ENCODE data around the gene PSMD12.
A peak's percentile ranks its signal among the peaks of the same experiment; 100 is the strongest.

Gene PSMD12

DNA sequence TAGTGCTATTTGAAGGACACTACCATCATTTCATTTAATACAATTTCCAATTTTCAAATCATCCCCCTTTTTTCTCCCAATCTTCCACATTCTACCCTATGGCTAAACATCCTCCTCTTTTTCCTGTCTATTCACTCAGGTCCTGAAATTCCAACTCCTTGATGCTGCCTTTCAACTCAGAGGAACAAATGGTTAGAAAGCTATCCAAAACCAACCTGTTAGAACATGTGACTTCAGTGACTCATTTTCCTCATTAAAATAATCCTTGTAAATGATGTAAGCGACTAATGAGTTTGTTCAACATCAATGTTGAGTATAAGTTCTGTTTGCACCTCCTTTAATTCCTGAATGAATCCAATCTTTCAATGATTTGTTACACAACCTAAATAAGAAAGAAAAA lies 5.5 kb downstream of the PSMD12 start:
- Histone ChIP-seq H3K4me3 (ENCODE audit: low read depth, low read length, poor library complexity, severe bottlenecking) (no peak overlapping the region), H3K4me2 (ENCODE audit: low read length) (no peak overlapping the region), H3K27me3 (ENCODE audit: insufficient read depth, low read length) (no peaks in the 10 kb centered on the region), H3K9ac (ENCODE audit: low read length) (no peak overlapping the region), H3K9me2 (ENCODE audit: low read depth, low read length) (no peaks in the 10 kb centered on the region), H3F3A (ENCODE audit: insufficient read depth, low read length) (no peaks in the 10 kb centered on the region), H2AFZ (ENCODE audit: low read length) (no peak overlapping the region), H3K4me1 (ENCODE audit: insufficient read depth, low read length, severe bottlenecking) (peaks cover 37% of the 10 kb centered on the region), H4K20me1 (ENCODE audit: insufficient read depth, low read length) (no peaks in the 10 kb centered on the region), H3K79me2 (ENCODE audit: insufficient read depth, low read length) (peaks cover 76% of the 10 kb centered on the region), H3K9me3 (ENCODE audit: low read length) (no peaks in the 10 kb centered on the region), H3K27ac (ENCODE audit: low read depth, low read length, poor library complexity, severe bottlenecking) (no peak overlapping the region), H3K36me3 (ENCODE audit: insufficient read depth, low read length) (peaks cover 64% of the 10 kb centered on the region)
- no peak for TF ChIP-seq EZH2 (IDR thresholded peaks at IDR 0.05; ENCODE audit: borderline replicate concordance, low read length)
- TF ChIP-seq, protein P1, sequence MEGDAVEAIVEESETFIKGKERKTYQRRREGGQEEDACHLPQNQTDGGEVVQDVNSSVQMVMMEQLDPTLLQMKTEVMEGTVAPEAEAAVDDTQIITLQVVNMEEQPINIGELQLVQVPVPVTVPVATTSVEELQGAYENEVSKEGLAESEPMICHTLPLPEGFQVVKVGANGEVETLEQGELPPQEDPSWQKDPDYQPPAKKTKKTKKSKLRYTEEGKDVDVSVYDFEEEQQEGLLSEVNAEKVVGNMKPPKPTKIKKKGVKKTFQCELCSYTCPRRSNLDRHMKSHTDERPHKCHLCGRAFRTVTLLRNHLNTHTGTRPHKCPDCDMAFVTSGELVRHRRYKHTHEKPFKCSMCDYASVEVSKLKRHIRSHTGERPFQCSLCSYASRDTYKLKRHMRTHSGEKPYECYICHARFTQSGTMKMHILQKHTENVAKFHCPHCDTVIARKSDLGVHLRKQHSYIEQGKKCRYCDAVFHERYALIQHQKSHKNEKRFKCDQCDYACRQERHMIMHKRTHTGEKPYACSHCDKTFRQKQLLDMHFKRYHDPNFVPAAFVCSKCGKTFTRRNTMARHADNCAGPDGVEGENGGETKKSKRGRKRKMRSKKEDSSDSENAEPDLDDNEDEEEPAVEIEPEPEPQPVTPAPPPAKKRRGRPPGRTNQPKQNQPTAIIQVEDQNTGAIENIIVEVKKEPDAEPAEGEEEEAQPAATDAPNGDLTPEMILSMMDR (IDR thresholded peaks at IDR 0.05; ENCODE audit: low read length): no peak

DNA sequence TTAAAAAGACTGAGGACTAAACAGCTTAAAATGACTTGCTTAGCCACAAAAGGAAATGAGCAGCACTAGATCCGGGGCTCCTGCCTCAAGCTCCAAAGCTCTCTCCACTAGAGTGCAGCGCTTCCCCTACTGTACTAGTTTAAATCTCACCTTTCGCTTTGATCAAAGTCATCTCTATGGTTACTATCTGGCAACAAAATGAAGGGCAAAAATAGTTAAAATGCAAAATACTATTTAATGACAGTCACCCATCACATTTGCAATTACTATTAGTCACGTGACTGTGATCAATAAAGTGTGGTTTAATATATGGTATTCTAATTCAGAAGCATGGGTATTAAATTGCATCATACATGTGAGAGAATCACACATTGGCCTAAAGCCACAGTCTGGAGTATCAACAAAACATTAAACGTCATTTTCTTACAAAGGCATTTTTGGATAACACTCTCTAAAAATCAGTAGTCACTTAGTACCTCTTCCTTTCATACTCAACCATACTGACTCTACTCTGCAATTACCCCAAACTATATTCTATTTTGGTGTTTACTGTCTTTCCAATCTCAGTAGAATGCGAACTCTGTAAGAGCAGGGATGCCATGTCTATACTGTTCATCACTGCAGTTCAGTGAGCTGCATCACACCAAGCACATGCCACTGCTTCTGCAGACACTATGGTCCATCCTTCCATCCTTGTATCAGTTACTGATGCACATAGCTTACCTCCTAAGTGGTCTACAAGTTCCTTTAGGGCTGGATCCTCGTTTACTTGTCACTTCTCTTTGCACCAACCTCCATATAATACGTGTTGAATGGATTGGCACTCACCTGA lies 6.2 kb downstream of the PSMD12 start:
- TF ChIP-seq, protein P1 (IDR thresholded peaks at IDR 0.05; ENCODE audit: low read length): peak; percentile 41
- no peak for TF ChIP-seq EZH2 (IDR thresholded peaks at IDR 0.05; ENCODE audit: borderline replicate concordance, low read length)
- Histone ChIP-seq H3K79me2 (ENCODE audit: insufficient read depth, low read length) (peaks cover 69% of the 10 kb centered on the region), H3K27ac (ENCODE audit: low read depth, low read length, poor library complexity, severe bottlenecking) (no peak overlapping the region), H3K4me2 (ENCODE audit: low read length) (no peak overlapping the region), H2AFZ (ENCODE audit: low read length) (no peak overlapping the region), H3K9me3 (ENCODE audit: low read length) (no peaks in the 10 kb centered on the region), H3K9me2 (ENCODE audit: low read depth, low read length) (no peaks in the 10 kb centered on the region), H3K4me1 (ENCODE audit: insufficient read depth, low read length, severe bottlenecking) (peaks cover 32% of the 10 kb centered on the region), H3K27me3 (ENCODE audit: insufficient read depth, low read length) (no peaks in the 10 kb centered on the region), H4K20me1 (ENCODE audit: insufficient read depth, low read length) (no peaks in the 10 kb centered on the region), H3K36me3 (ENCODE audit: insufficient read depth, low read length) (peaks cover 71% of the 10 kb centered on the region), H3K9ac (ENCODE audit: low read length) (no peak overlapping the region), H3K4me3 (ENCODE audit: low read depth, low read length, poor library complexity, severe bottlenecking) (no peak overlapping the region), H3F3A (ENCODE audit: insufficient read depth, low read length) (no peaks in the 10 kb centered on the region)

DNA sequence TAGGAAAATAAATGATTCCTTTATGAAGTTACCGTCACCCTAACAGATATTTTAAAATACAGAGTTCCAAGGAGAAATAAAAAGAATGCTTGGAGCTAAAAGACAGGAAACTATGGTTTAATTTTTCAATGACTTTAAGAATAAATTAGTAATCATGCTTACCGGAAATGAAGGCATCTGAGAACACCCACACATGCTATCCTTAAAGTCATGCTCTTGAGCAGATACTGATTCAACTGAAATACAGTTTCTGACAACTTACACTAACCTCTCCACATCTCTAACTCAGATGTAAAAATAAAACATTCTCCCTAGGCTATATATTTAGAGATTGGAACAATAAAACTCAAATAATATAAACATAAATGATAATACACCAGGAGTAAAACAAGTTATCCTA lies 7.8 kb downstream of the PSMD12 start:
- no peaks in the 10 kb centered on the region for H3K9me2 ChIP-seq (ENCODE audit: low read depth, low read length)
- H2AFZ ChIP-seq (ENCODE audit: low read length): no peak overlapping the region
- no peak overlapping the region for H3K27ac ChIP-seq (ENCODE audit: low read depth, low read length, poor library complexity, severe bottlenecking)
- H3K79me2 ChIP-seq (ENCODE audit: insufficient read depth, low read length): peaks cover 54% of the 10 kb centered on the region
- H3F3A ChIP-seq (ENCODE audit: insufficient read depth, low read length): no peaks in the 10 kb centered on the region
- H4K20me1 ChIP-seq (ENCODE audit: insufficient read depth, low read length): no peaks in the 10 kb centered on the region
- H3K27me3 ChIP-seq (ENCODE audit: insufficient read depth, low read length): no peaks in the 10 kb centered on the region
- H3K36me3 ChIP-seq (ENCODE audit: insufficient read depth, low read length): peaks cover 82% of the 10 kb centered on the region
- peaks cover 17% of the 10 kb centered on the region for H3K4me1 ChIP-seq (ENCODE audit: insufficient read depth, low read length, severe bottlenecking)
- H3K9me3 ChIP-seq (ENCODE audit: low read length): no peaks in the 10 kb centered on the region
- H3K9ac ChIP-seq (ENCODE audit: low read length): no peak overlapping the region
- H3K4me2 ChIP-seq (ENCODE audit: low read length): no peak overlapping the region
- TF ChIP-seq, protein P1 (IDR thresholded peaks at IDR 0.05; ENCODE audit: low read length): no peak
- TF ChIP-seq EZH2 (IDR thresholded peaks at IDR 0.05; ENCODE audit: borderline replicate concordance, low read length): no peak
- H3K4me3 ChIP-seq (ENCODE audit: low read depth, low read length, poor library complexity, severe bottlenecking): no peak overlapping the region
